GM21526 (cell line): ENCODE data around the gene ETV3.

Source experiments
- ATAC-seq: cut with Tn5 transposase; IDR thresholded peaks from one replicate; pipeline ENCODE4 v1.9.1; 2021; ENCODE audit warnings: moderate library complexity; ENCODE audit not compliant: unreplicated experiment, low FRiP score

Gene ETV3

DNA sequence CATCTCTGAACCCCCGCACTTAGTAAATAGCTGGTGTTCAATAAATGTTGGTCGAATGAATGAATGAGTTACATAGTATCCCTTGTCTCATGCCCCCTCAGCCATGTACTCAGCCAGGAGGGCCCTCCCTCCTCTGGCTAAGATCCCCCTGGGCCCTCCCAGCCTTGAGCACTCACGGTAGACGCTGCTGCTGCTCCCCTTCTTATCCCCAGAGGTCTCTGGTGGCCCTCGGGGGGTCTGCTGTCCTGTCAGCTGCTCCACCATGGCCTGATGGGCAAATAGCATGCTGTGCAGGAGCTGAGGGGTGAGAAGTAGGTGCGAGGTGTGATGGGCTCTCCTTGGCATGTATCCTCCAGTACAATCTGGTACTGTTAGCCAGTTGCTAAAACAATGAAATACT, 40.5 kb downstream of the ETV3 start:
- ATAC-seq: no peak

DNA sequence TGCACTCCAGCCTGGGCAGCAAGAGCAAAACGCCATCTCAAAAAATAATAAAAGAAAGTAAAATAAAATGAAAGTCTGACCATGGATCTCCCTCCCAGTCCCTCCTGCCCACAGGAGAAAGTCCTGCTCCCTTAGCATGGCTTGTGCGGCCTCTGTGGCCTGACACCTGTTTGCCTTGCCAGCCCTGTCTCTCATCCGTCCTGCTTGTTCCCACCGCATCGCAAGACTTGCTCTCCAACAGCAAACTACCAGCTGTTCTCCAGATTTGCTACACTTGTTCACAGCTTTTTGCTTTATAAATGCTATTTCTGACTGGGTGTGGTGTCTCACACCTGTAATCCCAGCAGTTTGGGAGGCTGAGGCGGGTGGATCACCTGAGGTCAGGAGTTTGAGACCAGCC, 41.3 kb downstream of the ETV3 start:
- ATAC-seq: no peak

DNA sequence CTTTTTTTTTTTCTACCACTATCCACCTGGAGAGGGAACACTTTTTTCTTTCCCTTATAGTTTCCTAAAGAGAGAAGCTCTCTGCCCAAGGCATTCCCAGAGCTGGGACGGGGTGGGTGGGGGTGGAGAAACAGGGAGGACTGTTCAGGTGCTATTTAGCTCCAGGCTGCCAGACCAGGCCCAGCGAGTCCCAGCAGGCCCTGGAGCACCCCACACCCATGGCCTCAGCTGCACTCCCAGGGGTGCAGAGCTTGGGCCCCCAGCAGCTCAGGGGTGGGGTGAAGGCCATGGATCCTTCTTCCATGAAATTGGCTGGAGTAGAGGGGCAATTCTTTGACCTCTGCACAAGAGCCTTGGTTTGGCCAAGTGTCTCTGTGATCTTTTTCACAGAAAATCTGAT, 42.6 kb downstream of the ETV3 start:
- ATAC-seq: no peak

GRCh38 chr1:157095091-157095490, 43.1 kb downstream of the ETV3 start:
- no peak for ATAC-seq

- no peak for ATAC-seq
Observed at GRCh38 chr1:157092831-157093230, 45.4 kb downstream of the ETV3 start.

DNA sequence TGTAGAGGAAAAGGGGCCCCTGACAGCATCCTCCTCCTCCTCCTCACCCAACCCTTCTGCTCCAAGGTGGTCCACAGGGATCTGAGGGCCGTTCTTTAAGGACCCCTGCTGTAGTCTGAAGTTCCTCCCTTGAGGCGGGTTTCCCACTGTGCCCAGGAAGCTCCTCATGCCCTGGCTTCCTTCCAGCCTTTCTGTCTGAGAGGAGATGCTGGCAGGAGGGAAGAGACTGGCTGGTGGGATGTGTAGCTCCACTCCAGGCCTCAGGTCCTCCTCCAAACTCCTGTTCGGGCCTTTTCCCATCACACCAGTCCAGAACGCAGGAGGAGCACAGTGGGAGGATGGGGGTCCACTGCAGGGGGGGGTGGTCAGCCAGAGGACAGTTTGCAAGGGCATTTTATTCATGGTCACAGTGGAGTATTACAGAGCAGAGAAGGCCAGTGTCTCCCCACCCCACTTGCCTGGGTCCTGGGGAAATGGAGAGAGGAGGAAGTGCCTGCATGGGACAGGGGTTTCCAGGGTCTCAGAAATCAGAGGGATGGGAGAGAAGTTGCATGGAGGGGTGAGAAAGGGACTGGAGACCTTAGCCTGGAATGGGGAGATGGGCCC, 46.4 kb downstream of the ETV3 start:
- ATAC-seq: no peak

DNA sequence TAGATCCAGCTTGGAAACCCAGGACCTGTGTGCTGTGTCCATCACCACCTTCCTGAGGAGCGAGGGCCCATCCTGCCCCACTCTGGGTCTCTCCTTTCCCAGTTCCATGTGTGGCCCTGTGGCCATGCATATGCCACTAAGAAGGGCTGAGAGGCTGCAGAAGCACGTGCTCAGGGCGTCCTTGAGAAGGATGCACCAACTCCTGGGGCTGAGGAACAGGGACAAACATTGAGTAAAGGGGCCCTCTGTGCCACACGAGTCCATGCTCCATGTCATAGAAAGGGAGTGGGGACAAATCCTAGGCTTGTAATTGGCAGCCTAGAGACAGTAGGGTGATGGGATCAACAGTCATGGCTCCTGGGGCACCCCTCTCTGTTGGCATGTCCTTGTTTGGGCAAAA, 47.0 kb downstream of the ETV3 start:
- no peak for ATAC-seq

- no peak for ATAC-seq
Observed at GRCh38 chr1:157090771-157091170, 47.4 kb downstream of the ETV3 start.

DNA sequence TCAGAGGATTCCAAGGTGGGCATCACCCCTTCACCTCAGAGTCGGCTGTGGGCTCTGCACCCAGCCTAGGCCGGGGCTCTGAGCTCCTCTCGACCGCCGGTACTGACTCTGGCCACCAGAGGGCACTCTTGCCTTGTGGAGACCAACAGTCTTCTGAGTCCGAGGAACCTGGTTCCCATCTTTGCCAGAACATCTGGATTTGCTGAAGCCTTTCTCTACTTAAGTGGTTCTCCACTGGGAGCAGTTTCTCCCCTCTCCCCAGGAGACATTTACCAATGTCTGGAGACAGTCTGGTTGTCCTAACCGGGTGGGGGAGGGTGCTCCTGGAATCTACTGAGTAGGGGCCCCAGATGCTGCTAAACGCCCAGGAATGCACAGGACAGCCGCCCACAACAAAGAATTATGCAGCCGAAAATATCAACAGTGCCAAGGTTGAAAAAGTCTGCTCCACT, 48.0 kb downstream of the ETV3 start:
- ATAC-seq: no peak

GRCh38 chr1:157089789-157090188, 48.4 kb downstream of the ETV3 start:
- no peak for ATAC-seq

- ATAC-seq: no peak
Observed at GRCh38 chr1:157088607-157089006, 49.6 kb downstream of the ETV3 start.

DNA sequence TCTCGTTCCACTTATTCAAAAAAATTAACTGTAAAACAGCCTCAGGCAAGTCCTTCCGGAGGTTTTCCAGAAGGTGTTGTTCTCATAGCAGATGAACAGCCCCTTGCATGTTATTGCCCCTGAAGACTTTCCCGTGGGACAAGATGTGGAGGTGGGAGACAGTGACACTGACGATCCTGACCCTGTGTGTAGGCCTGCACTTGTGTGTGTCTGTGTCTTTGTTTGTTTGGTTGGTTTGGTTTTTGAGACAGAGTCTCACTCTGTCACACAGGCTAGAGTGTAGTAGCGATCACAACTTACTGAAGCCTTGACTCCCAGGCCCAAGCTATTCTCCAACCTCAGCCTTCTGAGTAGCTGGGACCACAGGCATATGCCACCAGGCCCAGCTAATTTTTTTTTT, 51.2 kb downstream of the ETV3 start:
- ATAC-seq: no peak

- no peak for ATAC-seq
Observed at GRCh38 chr1:157086299-157086698, 51.9 kb downstream of the ETV3 start.

DNA sequence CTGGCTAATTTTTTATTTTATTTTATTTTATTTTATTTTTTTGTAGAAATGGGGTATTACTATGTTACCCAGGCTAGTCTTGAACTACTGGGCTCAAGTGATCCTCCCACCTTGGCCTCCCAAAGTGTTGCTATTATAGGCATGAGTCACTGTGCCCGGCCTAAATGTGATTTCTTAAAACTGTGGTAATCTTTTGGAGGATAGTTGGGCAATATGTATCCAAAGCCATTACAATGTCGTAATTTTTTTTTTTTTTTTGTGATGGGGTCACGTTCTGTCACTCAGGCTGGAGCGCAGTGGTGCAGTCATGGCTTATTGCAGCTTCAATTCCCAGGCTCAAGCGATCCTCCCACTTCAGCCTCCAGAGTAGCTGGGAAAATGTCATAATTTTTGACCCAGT, 52.8 kb downstream of the ETV3 start:
- no peak for ATAC-seq

GRCh38 chr1:157084720-157085119, 53.5 kb downstream of the ETV3 start:
- no peak for ATAC-seq

DNA sequence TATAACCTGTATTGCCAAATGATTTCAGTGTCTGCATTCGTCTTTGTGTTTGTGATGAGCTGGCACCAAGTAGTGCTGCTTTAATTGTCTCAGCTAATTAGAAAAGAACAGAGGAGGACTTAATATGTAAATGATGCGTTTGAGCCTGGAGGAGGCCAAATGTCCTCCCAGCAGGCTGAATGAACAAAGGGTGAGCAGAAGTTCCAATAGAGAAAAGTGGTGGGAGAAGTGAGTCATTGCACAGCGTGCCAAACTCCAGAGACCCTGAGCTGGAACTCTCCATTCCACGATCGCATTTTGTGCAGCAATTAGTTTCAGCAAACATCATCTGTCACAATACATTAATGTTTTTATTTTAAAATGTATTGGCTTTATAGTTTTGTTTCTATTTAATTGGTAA, 56.5 kb downstream of the ETV3 start:
- no peak for ATAC-seq

- no peak for ATAC-seq
Observed at GRCh38 chr1:157080714-157081113, 57.5 kb downstream of the ETV3 start.

DNA sequence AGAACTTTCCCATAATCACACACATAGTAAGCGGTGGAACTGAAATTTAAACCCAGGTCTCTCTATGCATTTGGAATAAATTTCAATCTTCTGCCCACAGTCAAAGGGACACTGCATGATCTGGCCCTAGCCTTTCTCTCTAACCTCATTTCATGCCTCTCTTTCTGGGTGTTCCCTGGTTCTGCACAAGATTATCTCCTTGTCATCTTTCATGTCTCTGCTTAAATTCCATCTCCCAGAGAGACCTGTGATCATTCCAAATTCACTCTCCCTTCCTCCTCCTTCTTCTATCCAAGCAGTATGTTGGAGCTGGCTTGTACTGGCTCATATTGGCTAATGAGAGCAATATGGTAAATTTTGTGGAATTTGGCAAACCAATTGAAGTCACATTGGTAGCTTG, 60.8 kb downstream of the ETV3 start:
- ATAC-seq: no peak

DNA sequence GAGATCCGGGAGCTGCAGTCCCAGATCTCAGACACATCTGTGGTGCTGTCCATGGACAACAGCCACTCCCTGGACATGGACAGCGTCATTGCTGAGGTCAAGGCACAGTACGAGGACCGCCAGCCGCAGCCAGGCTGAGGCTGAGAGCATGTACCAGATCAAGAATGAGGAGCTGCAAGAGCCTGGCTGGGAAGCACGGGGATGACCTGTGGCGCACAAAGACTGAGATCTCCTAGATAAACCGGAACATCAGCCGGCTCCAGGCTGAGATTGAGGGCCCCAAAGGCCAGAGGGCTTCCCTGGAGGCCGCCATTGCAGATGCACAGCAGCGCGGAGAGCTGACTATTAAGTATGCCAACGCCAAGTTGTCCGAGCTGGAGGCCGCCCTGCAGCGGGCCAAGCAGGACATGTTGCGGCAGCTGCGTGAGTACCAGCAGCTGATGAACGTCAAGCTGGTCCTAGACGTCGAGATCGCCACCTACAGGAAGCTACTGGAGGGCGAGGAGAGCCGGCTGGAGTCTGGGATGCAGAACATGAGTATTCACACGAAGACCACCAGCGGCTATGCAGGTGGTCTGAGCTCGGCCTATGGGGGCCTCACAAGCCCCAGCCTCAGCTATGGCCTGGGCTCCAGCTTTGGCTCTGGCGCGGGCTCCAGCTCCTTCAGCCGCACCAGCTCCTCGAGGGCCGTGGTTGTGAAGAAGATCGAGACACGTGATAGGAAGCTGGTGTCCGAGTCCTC, 64.1 kb downstream of the ETV3 start:
- no peak for ATAC-seq
